ENCODE data around the gene FEN1. TPM values are rescaled to one million over a fixed set of nuclear protein-coding genes. Genes with fewer than 3 reads are reported as not detected.

FEN1 gene
- total RNA-seq, 1 donor from 2014 or later, result 5.4 TPM

DNA sequence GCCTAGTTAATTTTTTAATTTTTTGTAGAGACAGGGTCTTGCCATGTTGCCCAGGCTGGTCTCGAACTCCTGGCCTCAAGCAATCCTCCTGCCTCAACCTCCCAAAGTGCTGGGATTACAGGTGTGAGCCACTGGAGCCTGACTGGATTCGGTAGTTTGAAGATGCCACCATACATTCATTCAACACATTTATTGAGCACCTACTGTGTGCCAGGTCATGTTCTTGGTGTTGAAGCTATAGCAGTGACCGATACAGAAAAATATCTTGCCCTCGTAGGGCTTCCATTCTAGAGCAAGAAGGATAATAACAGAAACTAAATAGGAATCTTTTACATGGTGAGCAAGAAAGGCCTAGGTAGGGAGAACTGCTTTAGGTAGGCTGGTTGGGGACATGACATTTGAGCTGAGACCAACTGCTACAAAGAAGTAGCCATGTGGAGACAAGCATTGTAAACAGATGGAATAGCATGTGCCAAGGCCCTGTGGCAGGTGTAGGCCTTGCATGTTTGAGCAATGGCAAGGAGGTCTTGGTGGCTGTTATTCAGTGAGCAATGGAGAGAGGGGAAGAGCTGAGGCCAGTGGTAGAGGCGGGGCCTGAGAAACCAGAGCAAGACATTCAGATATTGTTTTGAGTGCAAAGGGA lies 42.0 kb upstream of the FEN1 start:
- TF ChIP-seq, protein P1, sequence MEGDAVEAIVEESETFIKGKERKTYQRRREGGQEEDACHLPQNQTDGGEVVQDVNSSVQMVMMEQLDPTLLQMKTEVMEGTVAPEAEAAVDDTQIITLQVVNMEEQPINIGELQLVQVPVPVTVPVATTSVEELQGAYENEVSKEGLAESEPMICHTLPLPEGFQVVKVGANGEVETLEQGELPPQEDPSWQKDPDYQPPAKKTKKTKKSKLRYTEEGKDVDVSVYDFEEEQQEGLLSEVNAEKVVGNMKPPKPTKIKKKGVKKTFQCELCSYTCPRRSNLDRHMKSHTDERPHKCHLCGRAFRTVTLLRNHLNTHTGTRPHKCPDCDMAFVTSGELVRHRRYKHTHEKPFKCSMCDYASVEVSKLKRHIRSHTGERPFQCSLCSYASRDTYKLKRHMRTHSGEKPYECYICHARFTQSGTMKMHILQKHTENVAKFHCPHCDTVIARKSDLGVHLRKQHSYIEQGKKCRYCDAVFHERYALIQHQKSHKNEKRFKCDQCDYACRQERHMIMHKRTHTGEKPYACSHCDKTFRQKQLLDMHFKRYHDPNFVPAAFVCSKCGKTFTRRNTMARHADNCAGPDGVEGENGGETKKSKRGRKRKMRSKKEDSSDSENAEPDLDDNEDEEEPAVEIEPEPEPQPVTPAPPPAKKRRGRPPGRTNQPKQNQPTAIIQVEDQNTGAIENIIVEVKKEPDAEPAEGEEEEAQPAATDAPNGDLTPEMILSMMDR (IDR thresholded peaks at IDR 0.05), result no peak
- peaks cover 29% of the 10 kb centered on the region for H3K27me3 ChIP-seq (ENCODE audit: low read depth)
- ATAC-seq (no peak), DNase-seq (no peak)
- no peak overlapping the region for H3K4me3 ChIP-seq
- no peaks in the 10 kb centered on the region for H3K9me3 ChIP-seq
- H3K36me3 ChIP-seq, result no peaks in the 10 kb centered on the region
- H3K4me1 ChIP-seq, result peaks cover 7% of the 10 kb centered on the region
- H3K27ac ChIP-seq, result no peak overlapping the region
- intact Hi-C loops (cut with DNase I), result no loop called here

DNA sequence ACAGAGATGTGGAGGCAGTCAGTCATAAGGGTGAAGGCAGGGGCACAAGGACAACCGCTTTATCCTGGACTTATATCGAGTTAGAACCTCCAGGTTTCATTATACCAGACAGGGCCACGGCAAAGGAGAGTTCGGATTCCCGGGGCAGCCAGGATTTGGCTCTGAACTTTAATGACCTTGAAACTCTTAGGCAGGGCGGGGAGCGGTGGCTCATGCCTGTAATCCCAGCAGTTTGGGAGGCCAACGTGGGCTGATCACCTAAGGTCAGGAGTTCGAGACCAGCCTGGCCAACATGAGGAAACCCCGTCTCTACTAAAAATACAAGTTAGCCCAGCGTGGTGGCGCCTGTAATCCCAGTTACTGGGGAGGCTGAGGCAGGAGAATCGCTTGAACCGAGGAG lies 41.3 kb upstream of the FEN1 start:
- ATAC-seq, result no peak
- Histone ChIP-seq H3K4me1 (peaks cover 7% of the 10 kb centered on the region), H3K27me3 (ENCODE audit: low read depth) (peaks cover 29% of the 10 kb centered on the region), H3K4me3 (no peak overlapping the region), H3K9me3 (no peaks in the 10 kb centered on the region), H3K27ac (no peak overlapping the region), H3K36me3 (no peaks in the 10 kb centered on the region)
- TF ChIP-seq, protein P1 (IDR thresholded peaks at IDR 0.05), result no peak
- intact Hi-C loops (cut with DNase I), result no loop called here
- DNase-seq, result no peak

DNA sequence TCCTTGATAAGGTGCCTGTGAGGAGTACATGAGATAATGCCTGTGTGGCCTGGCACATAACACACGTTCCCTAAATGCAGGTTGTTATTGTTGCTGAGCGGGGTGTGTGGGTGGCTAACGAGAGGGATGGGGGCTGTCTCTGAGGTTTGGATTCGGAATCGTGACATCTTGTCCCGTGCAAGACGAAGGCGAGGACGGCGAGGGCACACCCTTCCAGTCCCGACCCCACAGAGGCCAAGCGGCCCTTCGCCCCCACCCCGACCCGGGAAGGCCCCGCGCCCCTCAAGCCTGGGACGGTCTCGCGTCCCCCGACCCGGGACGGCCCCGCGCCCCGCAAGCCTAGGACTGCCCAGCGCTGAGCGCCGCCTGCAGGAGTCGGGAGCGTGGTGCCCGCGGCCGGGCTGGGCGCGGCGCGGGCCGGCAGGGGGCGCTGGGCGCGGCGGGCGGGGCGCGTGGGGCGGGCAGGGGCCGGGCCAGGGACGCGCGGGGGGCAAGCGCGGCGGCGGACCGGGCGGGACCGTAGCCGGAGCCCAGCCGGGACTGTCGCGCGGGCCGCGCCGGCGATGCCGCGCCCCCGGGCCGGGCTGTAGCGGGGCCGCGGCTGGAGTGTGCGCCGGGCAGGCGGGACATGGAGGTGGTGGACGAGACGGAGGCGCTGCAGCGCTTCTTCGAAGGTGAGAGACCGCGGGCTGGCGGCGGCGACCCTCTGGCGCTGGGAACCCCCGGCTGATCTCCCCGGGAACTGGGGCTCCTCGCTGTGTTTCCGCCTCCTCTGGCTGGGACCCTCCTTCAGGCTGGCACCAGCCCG lies 40.4 kb upstream of the FEN1 start, which contains the start of gene MYRF:
TSS of gene MYRF (plus strand) at position 520 of the 808 bp plus-strand sequence. CDS start at position 629, 109 bp downstream.
- H3K36me3 ChIP-seq, result no peaks in the 10 kb centered on the region
- intact Hi-C loops (cut with DNase I), result no loop called here
- ATAC-seq, result peak; percentile 48 to 76
- peaks cover 7% of the 10 kb centered on the region for H3K4me1 ChIP-seq
- peak within 1 kb of the TSS; percentile 34 for H3K27ac ChIP-seq
- peaks cover 29% of the 10 kb centered on the region for H3K27me3 ChIP-seq (ENCODE audit: low read depth)
- H3K4me3 ChIP-seq, result peak within 1 kb of the TSS; percentile 49
- peak; percentile 61 for DNase-seq
- TF ChIP-seq, protein P1 (IDR thresholded peaks at IDR 0.05), result peak; percentile 32
- H3K9me3 ChIP-seq, result no peaks in the 10 kb centered on the region

DNA sequence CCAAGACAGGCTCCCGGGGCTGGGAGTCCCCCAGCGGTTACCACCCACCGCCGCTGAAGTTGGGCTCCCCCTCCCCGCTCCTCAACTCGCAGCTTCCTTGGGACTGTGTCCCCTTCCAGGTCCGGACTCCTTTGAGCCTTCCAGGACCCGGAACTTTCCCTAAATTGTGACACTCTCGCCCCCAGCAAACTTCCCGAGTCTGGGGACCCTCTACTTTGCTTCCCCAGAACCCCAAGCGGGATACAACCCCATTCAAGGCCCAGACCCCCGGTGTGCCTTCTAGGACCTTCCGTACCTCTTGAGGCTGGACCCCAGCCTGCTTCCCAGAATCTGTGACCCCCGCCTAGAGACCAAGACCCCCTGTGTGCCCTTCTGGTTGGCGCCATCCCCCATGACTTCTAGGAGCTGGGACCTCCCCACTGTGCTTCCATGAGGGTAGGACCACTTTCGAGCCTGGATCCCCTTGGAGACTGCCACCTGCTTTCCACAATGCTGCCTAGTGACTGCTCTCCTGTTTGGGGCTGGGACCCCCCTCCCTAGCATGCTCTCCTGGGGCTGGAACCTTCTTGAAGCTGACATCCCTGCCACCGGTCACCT lies 39.7 kb upstream of the FEN1 start:
- no peak for DNase-seq
- Histone ChIP-seq H3K4me1 (peaks cover under 1% of the 10 kb centered on the region), H3K27me3 (ENCODE audit: low read depth) (peaks cover 29% of the 10 kb centered on the region), H3K27ac (peak overlapping the region; percentile 34), H3K4me3 (peak overlapping the region; percentile 49), H3K36me3 (no peaks in the 10 kb centered on the region), H3K9me3 (no peaks in the 10 kb centered on the region)
- intact Hi-C loops (cut with DNase I), result no loop called here
- no peak for ATAC-seq
- TF ChIP-seq, protein P1 (IDR thresholded peaks at IDR 0.05), result no peak

DNA sequence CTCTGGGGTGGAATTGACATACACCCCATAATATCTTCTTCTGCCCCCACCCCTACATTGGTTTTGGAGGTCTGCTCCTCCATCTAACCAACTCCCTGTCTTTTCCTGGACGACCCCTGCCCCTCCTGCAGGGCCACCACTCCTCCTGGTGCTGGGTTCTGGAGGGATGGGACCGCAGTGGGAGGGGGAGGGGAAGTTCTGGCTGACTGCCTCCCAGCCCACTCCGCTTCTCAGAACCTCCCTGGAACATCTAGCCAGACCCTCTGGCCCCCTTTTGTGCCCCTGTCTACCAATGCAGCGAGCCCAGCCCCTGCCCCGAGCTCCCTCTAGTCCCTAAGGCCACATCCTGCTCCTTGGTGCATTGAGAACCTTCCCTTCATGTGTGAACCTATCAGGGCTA lies 39.0 kb upstream of the FEN1 start:
- no peaks in the 10 kb centered on the region for H3K36me3 ChIP-seq
- DNase-seq (no peak), ATAC-seq (no peak)
- H3K4me3 ChIP-seq, result peak overlapping the region; percentile 49
- peaks cover 28% of the 10 kb centered on the region for H3K27me3 ChIP-seq (ENCODE audit: low read depth)
- intact Hi-C loops (cut with DNase I), result no loop called here
- TF ChIP-seq, protein P1 (IDR thresholded peaks at IDR 0.05), result no peak
- H3K4me1 ChIP-seq, result no peaks in the 10 kb centered on the region
- peak overlapping the region; percentile 67 for H3K27ac ChIP-seq
- no peaks in the 10 kb centered on the region for H3K9me3 ChIP-seq

All from lower lobe of right lung (tissue), 2 donors.